GM18499 (cell line): ENCODE measurements around the gene USP6NL.
"Not testable (repeated sequence)": the region's sequence is repeated elsewhere in the genome, so short reads cannot be mapped to it uniquely, and the experiment has no call there.

Experiments used
- ATAC-seq: cut with Tn5 transposase; IDR thresholded peaks from one replicate; pipeline ENCODE4 v1.9.1; 2021; ENCODE audit warnings: moderate number of reproducible peaks; ENCODE audit not compliant: insufficient read depth, unreplicated experiment

USP6NL gene

DNA sequence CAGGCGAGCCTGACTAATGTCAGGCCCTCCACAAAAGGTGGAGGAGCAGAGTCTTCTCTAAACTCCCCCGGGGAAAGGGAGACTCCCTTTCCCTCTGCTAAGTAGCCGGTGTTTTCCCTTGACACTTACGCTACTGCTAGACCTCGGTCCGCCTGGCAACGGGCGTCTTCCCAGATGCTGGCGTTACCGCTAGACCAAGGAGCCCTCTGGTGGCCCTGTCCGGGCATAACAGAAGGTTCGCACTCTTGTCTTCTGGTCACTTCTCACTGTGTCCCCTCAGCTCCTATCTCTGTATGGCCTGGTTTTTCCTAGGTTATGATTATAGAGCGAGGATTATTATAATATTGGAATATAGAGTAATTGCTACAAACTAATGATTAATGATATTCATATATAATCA lies 116.5 kb downstream of the USP6NL start:
- ATAC-seq = not testable (repeated sequence)

DNA sequence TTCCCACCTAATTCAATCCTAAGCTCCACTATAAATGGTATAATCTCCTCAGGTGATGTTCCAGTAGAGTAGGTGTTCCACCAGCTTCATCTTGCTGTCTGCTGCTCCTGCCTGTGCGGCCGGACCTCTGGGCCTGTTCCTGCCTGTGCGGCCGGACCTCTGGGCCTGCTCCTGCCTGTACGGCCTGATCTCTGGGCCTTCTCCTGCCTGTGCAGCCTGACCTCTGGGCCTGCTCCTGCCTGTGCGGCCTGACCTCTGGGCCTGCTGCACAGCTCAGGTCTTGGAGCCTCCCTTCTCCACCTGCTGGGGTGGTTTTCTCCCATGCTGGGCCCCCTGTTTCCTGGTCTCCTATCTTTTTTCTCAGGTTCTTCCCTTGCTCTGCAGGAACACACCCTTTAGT lies 117.8 kb downstream of the USP6NL start:
- no peak for ATAC-seq

DNA sequence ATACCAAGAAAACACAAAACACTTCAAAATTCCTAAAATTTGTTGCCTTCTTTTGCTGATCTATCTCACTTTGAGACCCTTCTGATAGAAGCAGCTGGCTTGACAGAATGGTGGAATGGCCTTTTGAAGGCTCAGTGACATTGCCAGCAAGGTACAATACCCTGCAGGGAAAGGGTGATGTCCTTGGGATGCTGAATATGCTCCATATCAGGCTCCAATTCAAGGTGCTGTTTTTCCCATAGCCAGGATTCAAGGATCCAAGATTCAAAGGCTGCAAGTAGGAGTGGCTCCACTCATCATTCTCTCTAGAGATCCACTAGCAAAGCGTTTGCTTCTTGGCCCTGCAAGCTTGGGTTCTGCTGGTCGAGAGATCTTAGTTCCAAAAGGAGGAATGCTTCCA lies 120.4 kb downstream of the USP6NL start:
- no peak for ATAC-seq

DNA sequence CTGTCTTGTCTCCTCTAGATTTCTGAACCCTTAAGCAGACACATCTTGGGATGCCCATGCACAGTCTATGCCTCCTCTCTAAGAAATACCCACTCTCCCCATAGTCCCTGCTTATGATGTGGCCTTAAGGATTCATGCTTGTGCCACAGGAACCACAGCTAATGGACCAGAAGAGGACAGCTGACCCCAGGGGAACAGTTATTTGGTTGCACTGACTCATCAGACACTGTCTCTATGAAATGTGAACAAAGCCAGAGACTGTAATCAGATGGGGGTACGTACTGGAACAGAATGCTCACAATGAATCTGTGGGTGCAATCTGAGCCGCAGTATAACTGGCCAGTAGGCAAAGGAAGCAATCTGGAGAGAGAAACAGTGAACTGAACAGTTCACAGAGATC lies 121.9 kb downstream of the USP6NL start:
- ATAC-seq = no peak

DNA sequence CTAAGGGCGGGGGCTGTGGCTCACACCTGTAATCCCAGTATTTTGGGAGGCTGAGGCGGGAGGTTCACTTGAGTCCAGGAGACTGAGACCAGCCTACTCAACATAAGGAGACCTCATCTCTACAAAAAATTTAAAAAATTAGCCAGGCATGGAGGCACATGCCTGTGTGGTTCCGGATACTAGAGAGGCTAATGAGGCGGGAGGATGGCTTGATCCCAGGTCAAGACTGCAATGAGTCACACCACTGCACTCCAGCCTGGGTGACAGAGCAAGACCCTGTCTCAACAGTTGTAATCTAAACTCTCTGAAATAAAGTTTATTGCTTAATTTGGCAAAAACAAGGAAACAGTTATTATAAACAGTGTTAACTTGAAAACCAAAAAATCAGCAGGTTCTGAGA lies 123.3 kb downstream of the USP6NL start:
- no peak for ATAC-seq

DNA sequence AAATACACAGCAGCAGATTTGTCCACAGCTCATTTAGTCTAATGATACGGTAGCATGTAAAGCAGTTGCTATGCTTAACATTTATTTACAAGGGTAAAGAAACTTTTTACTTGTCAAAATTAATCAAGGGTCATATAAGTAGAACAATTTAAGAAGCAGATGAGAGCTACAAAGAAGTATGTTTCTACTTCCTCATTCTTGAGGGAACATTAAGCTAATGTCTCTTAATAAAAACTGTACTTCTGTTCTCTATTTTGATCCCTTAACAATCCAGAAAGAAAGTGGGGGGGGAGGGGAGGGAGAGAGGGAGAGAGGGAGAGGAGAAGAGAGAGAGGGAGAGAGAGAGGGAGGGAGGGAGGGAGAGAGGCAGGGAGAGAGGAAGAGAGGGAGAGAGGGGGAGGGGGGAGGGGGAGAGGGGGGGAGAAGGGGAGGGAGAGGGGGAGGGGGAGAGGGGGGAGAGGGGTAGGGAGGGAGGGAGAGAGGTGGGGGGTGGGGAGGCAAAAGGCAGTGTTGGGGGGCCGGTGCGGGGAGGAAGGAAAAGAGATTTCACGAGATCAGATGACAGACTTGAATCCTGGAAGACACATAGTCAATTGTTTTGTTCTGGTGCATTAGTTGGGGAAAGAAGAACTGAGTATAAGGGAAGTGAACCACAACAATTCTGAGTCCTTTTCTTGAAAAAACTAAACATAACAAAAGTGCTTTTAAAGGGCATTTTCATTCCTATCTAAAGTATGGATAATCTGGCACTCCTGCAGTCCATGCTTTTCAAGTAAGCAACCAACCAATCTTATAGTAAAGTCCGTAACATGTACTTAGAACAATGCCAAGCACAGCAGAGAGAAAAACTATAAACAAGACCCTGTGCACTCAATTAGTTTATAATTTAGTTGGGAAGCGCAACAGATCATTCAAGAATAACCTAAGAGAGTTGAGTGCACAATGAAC lies 128.0 kb downstream of the USP6NL start:
- ATAC-seq = no peak

DNA sequence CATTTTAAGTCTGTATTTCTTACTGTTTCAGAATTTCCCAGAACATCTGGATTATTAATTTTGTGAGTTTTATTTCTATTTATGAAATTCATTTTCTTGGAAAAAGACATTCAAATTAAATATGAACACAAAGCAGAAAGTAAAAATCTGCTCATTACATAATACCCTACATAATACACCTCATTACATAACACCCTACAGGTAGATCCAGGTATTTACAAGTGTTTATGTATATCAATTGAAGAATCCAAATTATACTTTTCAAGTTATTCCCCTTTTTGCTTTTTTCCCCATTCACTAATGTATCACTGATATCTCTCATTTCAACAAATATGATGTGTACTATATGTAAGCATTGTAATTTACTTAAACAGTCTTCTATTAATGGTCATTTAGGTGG lies 129.1 kb downstream of the USP6NL start:
- ATAC-seq = no peak

DNA sequence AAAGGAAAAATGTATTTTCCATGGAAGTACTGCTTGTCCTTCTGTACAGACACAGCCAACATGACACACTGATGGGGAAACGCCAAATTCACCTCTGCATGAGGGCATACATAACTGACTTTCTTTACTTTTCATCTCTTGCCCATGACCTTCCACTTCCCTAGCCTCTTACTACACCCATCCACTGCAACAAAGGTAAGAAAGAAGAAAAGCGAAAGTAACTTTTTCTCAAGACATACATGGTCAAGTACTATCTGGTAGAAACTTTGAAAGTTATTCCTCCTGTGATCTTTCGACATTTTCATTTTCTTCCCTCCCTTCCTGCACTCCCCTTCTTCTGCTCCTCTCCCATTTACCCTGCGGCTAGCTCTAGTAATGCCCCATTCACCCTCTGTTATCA lies 130.8 kb downstream of the USP6NL start:
- no peak for ATAC-seq

DNA sequence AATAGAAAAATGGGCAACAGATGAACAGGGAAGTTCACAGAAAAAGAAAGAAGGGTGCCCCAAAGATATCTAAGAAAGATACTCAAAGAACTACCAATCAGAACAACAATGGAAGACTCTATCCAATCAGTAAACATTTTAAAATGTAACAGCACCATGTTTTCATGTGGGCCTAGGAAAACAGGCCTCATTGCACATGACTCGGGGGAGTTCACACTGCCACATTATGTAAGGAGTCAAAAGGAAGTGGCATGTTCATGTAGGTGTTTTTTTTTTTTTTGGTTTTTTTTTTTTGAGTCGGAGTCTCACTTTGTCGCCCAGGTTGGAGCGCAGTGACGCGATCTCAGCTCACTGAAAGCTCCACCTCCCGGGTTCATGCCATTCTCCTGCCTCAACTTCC lies 132.2 kb downstream of the USP6NL start:
- no peak for ATAC-seq

DNA sequence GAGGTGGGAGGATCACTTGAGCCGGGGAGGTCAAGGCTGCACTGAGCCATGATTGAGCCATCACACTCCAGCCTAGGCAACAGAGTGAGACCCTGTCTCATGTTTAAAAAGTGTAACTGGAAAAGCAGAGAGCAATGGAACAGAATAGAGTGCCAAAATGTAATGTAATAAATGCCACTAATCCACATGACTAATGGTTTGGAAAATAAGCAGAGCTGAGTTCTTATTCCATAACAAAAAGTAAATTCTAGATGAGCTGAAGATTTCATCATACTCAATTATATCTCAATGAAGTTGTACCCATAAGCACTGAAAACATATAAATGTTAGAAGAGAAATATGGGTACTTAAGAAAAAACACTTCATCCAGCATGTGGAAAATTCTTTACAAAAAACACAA lies 132.6 kb downstream of the USP6NL start:
- no peak for ATAC-seq

DNA sequence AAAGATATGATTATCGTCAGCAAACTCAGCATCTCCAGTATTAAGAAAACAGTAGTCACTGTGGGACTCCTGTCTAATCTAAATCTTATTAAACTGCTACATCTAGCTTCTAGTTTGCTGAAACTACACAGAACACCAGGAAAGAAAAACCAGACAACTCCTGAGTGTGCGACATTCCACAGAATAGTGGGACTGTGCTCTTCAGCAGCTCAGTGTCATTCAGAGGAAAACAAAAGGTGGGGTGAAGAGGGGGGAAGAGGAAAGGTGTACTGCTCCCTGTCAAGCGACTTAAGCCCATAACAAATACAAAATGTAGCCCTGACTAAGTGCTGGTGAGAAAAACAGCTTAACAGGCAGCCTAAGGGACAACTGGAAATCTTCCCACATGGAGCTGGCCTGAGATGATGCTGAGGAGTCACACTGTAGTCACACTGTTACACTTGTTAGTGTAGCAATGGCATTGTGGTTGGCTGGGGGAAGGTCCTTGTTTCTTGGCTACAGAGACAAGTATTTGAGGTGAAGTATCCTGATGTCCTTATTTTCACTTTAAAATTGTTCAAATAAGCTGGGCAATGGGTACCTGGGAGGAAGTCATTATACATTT lies 135.5 kb downstream of the USP6NL start:
- ATAC-seq = no peak

DNA sequence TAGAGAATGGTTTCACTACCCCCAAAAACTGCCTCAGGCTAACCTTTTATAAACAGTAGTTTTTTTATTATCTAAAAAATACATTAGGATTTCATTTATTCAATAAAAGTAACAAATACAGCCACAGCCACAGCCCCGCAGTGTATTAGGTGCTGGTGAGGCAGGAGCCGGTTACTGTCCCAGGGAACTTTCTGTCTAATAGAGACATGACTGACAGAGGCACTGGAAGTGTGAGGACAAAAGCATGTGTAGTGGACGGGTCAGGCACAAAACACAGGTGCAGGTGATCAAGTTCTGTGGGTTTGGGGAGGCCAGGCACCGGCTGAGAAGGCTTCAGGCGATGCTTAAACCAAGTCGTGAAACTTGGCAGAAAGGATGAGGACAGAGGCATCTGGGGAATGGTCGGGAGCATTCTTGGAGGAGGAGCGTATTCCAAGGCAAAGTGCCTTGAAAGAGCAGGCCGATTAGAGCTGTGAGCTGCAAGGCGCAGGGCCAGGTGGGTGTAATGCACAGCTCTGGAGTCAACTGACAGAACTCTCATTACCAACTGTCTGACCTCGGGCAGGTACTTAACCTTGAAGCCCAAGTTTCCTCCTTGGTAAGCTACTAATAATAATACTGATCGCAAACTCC lies 138.2 kb downstream of the USP6NL start:
- ATAC-seq = no peak

DNA sequence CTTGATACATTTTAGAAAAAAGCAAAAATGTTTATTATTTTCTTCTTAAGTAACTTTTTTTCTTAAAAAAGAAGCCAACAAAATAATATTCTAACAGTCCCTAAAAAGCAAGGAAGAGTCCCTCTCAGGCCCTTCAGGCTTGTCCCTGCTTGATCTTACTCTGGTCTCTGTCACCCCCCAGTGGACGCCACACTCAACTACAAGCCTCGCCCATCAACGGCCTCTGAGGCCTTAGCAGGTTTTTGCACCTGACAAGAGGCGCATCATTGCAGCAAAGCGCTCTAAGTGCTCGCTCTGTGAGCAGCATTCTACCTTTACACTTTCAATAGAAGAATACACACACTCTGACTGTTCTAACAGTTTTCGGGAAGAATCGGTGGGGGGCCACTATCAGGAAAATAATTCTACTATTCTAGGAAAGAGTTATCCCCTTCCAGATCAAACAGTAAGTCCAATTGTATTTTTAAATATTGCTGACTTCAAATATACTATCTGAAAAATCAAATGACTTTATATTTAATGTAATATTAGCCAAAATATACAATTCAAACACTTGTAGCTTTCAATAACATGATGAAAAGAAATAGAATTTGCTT lies 139.2 kb downstream of the USP6NL start:
- no peak for ATAC-seq

DNA sequence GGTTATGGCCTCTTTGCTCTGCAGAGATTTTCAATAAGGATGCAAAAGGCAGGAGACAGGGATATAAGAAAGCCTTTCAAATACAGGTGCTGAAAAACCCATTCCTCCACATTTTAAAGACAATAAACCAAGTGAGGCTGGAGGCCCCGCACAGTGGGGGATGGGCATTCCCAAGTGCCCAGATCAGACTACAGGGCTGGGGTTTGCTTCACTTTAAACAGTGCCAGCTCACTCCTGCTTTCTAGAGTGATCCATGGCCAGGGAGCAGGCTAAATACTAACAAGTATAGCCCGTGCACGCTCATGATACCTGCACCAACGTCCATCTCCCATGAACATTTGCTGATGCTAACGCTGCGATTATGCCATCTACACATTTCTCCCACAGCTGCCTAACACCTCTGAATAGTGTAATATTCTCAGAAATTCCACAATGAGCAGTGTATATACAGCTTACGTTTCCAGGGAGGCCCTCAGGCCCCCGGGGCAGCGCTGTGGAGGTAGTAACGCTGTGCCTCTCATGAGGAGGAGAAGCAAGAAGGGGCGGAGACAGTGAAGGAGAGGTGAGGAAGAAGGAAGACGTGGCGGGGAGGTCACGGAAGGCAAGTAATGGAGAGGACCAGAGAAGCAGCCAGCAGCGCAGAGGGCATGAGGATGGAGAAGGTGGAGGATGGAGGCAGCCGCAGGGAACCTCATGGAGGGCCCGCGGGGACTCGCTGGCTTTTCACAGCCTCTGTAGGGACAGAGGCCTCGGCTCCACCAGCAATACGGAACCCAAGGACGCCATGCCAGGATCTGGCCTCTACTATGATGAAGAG lies 141.7 kb downstream of the USP6NL start:
- ATAC-seq = no peak

DNA sequence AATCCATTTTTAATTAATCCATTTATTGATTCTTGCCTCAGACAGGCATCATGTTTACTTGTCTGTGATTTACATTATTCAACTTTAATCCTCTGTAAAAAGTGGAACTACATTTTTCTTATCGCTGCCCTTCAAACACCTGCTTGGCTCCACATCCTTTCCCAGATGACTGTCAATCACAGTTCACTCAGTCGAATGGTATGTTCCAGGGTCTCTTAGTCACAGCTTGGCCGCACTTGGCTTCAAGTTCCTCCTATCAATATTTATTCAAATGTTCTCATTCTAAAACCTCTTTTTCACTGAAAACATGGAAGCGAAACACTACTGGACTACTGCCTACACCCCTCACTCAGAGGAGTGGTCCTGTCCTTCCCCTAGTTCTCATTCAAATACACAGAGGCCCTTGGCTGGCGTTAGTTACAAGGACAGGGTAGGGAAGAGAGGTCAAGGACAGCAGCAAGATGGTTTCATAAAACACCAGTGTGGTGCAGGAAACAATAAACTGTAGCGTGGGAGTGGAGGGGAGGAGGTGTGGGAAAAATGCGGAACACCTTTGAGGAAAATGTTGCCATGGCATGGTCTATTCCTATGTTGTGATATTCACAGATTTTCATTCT lies 143.2 kb downstream of the USP6NL start:
- ATAC-seq = no peak

DNA sequence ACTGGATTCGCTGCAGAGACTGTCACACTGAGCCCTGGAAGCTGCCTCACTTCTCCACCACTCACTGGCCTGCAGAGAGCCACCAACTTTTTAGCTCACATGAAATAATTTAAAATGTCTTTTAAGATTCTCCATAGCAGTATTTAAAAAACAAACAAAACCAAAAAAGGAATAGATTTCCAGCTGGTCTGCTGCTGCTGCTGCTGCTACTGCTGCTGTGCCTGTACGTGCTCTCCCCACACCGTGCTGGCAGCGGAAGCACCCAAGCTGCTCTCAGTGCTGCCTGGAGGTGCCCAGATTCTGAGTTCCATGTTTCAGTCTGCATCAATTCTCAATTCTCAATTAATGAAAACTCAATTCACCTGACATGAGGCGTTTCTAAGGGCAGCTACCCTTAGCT lies 146.0 kb downstream of the USP6NL start:
- ATAC-seq = no peak

DNA sequence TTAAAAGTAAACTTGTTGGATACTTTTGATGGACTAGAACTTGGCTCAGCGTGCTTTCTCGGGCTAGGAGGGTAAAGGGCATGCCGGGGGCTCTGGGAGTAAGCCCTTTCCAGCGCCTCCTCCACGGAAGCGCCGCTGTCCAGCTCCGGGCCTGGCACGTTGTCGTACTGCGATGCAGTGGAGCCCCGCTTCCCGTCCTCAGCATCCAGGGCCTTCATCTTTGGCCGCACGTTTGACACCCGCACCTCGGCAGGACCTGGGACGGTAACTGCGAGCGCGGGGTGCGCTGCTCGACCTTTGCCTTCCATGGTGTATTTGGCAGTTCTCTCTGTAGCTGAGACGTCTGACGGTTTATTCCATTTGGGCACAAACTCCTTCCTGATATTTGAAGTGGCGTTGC lies 148.3 kb downstream of the USP6NL start:
- no peak for ATAC-seq

DNA sequence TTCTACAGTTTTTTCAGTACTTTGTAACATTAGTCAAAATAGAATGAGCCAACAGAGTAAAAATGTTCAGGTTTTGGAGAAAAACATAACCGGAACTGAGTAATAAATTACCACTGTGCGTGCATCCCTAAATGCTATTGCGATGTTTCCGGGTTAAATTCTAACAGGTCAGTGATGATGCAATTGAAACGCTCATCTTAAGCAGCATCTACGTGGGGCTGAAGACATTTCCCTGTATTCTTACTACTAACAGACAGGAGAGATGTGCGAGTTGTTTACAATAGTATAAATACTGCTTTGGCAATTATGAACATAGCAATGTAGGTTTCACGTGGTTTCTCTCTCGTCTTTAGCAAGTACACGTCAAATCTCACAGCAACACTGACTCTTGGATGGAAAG lies 149.4 kb downstream of the USP6NL start:
- no peak for ATAC-seq

DNA sequence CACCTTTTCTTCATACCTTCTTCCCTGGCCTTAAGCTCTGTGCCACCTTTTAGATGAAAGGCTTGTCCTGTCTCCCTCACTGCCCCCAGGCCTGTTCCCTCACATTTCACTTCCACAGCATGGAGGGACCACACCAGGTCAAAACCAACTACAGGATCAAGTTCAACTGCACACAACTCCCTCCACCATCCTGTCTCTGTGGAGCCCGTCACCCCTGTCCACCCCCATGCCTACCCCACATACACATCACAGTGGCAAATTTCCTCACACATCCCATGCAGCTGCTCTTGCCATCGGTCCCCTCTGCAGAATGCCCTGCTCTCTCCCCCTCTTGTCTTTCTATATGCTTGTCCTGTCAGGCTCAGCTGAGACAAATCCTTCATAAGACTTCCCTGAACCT lies 154.1 kb downstream of the USP6NL start:
- no peak for ATAC-seq
